HEK293 (cell line): Measurements from ENCODE around the gene KLC4.

Source experiments
- CTCF ChIA-PET: fragments of 350-600 bp; formaldehyde crosslinking; extraction: SDS; loops from one replicate; lab custom pipeline; 2021; ENCODE audit warnings: antibody characterized with exemption; lab: Yijun Ruan, JAX
- POLR2A ChIA-PET: fragments of 300-600 bp; formaldehyde crosslinking; extraction: SDS; loops from one replicate; lab custom pipeline; 2020; ENCODE audit warnings: antibody characterized with exemption, inconsistent platforms; lab: Yijun Ruan, JAX
- H3K27ac ChIP-seq: fragments of 200-500 bp; sonication (Bioruptor generic); 2 replicates; pipeline ENCODE4 v1.5.1; 2014; ENCODE audit warnings: low read depth, low read length, control low read depth, inconsistent platforms; ENCODE audit errors: extremely low read depth
- H3K36me3 ChIP-seq, 2 experiments: fragments of 200-500 bp in 1 of 2; sonication (Bioruptor generic) in 1 of 2; 1 replicate in 1 of 2; 2 replicates in 1 of 2; pipeline ENCODE4 v1.5.1; 2014 to 2017; ENCODE audit warnings: inconsistent platforms in 2 of 2, low read length in 2 of 2; ENCODE audit not compliant: control insufficient read depth in 2 of 2, insufficient read depth in 1 of 2
- H3K4me1 ChIP-seq: fragments of 200-500 bp; sonication (Bioruptor generic); 2 replicates; pipeline ENCODE4 v1.5.1; 2014; ENCODE audit warnings: mild to moderate bottlenecking, low read length, inconsistent platforms; ENCODE audit not compliant: control insufficient read depth, insufficient read depth
- H3K4me3 ChIP-seq: 2 replicates; pipeline ENCODE4 v1.5.1; 2011; ENCODE audit warnings: low read depth, mild to moderate bottlenecking, control low read depth, low read length, moderate library complexity
- H3K9me3 ChIP-seq: fragments of 200-500 bp; sonication (Bioruptor generic); 2 replicates; pipeline ENCODE4 v1.5.1; 2014; ENCODE audit warnings: low read depth, low read length, inconsistent platforms; ENCODE audit not compliant: control insufficient read depth, insufficient read depth
- ZIC2 ChIP-seq: fragments of 450-650 bp; formaldehyde crosslinking; IDR thresholded peaks from 2 replicates; pipeline ENCODE4 v1.5.1; 2016; ENCODE audit warnings: missing biosample characterization, missing genetic modification characterization
- ZNF121 ChIP-seq: fragments of 450-650 bp; formaldehyde crosslinking; IDR thresholded peaks from 2 replicates; pipeline ENCODE4 v1.5.1; 2016; ENCODE audit warnings: missing biosample characterization, missing genetic modification characterization
- ZNF341 ChIP-seq: fragments of 450-650 bp; formaldehyde crosslinking; IDR thresholded peaks from 2 replicates; pipeline ENCODE4; 2016; ENCODE audit warnings: low read depth, missing biosample characterization, missing genetic modification characterization
- ZNF404 ChIP-seq: fragments of 450-650 bp; formaldehyde crosslinking; IDR thresholded peaks from 2 replicates; pipeline ENCODE4 v1.5.1; 2017; ENCODE audit warnings: missing biosample characterization, missing genetic modification characterization
- ZNF433 ChIP-seq: fragments of 450-650 bp; formaldehyde crosslinking; IDR thresholded peaks from 2 replicates; pipeline ENCODE4 v1.5.1; 2016; ENCODE audit warnings: missing biosample characterization, missing genetic modification characterization, low read depth
- ZNF518A ChIP-seq: fragments of 450-650 bp; formaldehyde crosslinking; conservative IDR thresholded peaks from 2 replicates; pipeline ENCODE4 v1.5.1; 2016; ENCODE audit warnings: low read depth, missing biosample characterization, missing genetic modification characterization
- ZNF544 ChIP-seq: fragments of 450-650 bp; formaldehyde crosslinking; IDR thresholded peaks from 2 replicates; pipeline ENCODE4 v1.5.0; 2017; ENCODE audit warnings: missing biosample characterization, missing genetic modification characterization
- ZNF549 ChIP-seq: fragments of 450-650 bp; IDR thresholded peaks from 2 replicates; pipeline ENCODE4 v1.5.1; 2018; ENCODE audit warnings: missing biosample characterization, missing genetic modification characterization, mild to moderate bottlenecking, inconsistent platforms, moderate library complexity
- ZNF670 ChIP-seq: fragments of 450-650 bp; formaldehyde crosslinking; IDR thresholded peaks from 2 replicates; pipeline ENCODE4 v1.5.1; 2016; ENCODE audit warnings: missing biosample characterization, missing genetic modification characterization, low read depth

Gene KLC4

GRCh38 chr6:43122146-43122545 lies 62.7 kb downstream of the KLC4 start:
- Histone ChIP-seq H3K27ac (0 out of 2 replicates have a peak overlapping the region, but pooled peaks have one; percentile 18), H3K36me3 (no peaks in the 10 kb centered on the region), H3K4me3 (no peak overlapping the region), H3K4me1 (peaks cover 6% of the 10 kb centered on the region), H3K9me3 (no peaks in the 10 kb centered on the region)
- ChIA-PET POLR2A (no interaction called here), CTCF (interaction anchor here (0.8 kb wide), 1 partner anchor 63 kb away, joined by 4 read pairs; the partner anchor contains the start of genes KLC4 and MRPL2)
- TF ChIP-seq ZNF544 (tag by site-specific recombination) (no peak), ZIC2 (tag by site-specific recombination) (0 out of 2 replicates have a peak, but pooled peaks have one; percentile 10), ZNF549 (tag by site-specific recombination) (no peak)

GRCh38 chr6:43123461-43124314 lies 64.3 kb downstream of the KLC4 start:
- CTCF ChIA-PET = interaction anchor here (2.0 kb wide), 1 partner anchor 19 kb away, joined by 16 read pairs; no protein-coding TSS in a partner anchor

GRCh38 chr6:43124481-43124880 lies 65.0 kb downstream of the KLC4 start:
- H3K27ac ChIP-seq = no peak overlapping the region
- ChIA-PET CTCF (interaction anchor here (0.8 to 2.0 kb wide), 3 partner anchors 19 to 279 kb away, joined by 3 to 16 read pairs (median 8); no protein-coding TSS in a partner anchor), POLR2A (interaction anchor here (0.9 to 2.3 kb wide), 2 partner anchors 48 to 234 kb away, joined by 3 to 7 read pairs; partner anchors contain the start of gene PTK7)
- no peak overlapping the region for H3K4me3 ChIP-seq
- TF ChIP-seq ZNF433 (tag by site-specific recombination) = no peak
- no peak for TF ChIP-seq ZNF670 (tag by site-specific recombination)
- peak; percentile 83 for TF ChIP-seq ZNF121 (tag by site-specific recombination)
- TF ChIP-seq ZNF518A = no peak
- TF ChIP-seq ZNF404 (tag by site-specific recombination) = no peak
- TF ChIP-seq, all 188 proteins: peak for 1
- Histone ChIP-seq H3K4me1 (peaks cover 6% of the 10 kb centered on the region), H3K9me3 (no peaks in the 10 kb centered on the region), H3K36me3 (no peaks in the 10 kb centered on the region)

More at GRCh38 chr6:43123461-43124314, 64.3 kb downstream of the KLC4 start:
- no peaks in the 10 kb centered on the region for H3K36me3 ChIP-seq
- H3K4me1 ChIP-seq = peaks cover 6% of the 10 kb centered on the region
- H3K4me3 ChIP-seq = no peak overlapping the region
- H3K9me3 ChIP-seq = no peaks in the 10 kb centered on the region
- TF ChIP-seq ZNF341 (tag by site-specific recombination) = peak; percentile 63
- TF ChIP-seq ZNF518A = no peak
- no peak overlapping the region for H3K27ac ChIP-seq
- POLR2A ChIA-PET = no interaction called here
